Measurements from ENCODE around the gene TMEM236.

Gene TMEM236

DNA sequence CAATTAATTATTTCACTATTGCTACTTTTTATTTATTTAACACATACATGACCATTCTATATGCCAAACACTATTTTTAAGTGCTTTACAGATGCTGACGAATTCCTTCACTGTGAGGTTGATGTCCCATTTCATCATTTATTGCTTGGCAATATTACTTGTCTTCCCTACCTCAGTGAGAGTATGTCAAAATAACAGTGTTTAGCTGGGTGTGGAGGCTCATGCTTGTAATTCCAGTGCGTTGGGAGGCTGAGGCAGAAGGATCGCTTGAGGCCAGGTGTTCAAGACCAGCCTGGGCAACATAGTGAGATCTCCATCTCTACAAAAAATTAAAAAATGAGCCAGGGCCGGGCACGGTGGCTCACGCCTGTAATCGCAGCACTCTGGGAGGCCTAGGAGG is 37.4 kb downstream of the TMEM236 start:
- no peak for DNase-seq

DNA sequence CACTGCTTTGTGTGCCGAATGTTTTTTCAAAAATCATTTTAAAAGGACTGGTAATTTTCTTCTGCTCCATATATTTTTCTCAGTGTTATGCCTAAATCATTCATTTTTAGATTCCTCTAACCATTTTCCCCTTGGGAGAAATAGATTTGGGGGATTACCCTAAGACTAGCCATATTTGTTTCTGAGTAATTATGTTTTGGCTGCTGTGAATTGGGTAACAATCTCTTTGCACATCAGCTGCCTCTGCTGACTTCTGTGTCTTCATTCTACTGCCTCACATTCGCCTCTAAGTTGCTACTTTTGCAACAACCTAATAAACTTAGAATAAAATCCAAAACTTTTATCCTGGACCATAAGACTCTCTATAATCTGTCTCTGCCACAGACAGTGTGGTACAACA is 38.6 kb downstream of the TMEM236 start:
- no peak for DNase-seq

GRCh38 chr10:17792991-17793390 is 41.0 kb downstream of the TMEM236 start:
- DNase-seq, result no peak

DNA sequence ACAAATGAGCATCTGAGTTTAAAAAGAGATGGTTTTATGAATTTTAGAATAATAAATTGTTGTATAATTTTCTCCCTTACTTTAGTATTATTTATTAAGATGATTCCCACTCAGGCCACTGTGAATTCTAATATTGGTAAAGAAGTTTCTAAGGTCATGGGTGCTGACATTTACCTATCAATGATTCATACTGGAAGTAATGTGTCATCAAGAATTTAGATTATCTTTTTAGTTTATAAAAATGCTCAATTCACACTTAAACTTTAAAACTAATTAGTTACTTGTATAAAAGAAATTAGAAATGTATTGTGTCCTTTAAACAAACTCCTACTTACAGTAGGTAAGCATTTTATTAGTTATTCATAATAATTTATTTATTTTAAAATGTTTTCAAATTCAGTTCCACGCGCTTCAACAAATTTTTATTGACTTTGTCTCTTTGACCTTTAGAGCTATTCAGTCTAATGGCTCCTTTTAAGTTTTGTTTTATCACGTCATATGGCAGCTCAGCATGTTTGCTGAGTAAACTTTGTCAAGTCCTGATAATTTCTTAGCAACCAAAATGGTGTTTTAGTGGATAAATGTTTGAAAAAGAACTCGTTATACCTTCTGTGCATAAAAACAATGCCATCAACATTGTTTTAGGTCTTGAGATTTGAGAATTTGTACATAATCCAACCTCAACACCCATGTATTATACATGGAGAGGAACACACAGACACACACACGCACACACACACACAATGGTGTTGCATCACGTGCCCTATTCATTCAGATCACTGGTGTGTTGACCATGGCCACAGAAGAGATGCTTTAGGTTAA is 42.0 kb downstream of the TMEM236 start:
- no peak for DNase-seq

- DNase-seq, result no peak
These were observed 43.1 kb downstream of the TMEM236 start for GRCh38 chr10:17795083-17795482.

GRCh38 chr10:17795813-17796594 is 44.0 kb downstream of the TMEM236 start:
- no peak for DNase-seq

DNA sequence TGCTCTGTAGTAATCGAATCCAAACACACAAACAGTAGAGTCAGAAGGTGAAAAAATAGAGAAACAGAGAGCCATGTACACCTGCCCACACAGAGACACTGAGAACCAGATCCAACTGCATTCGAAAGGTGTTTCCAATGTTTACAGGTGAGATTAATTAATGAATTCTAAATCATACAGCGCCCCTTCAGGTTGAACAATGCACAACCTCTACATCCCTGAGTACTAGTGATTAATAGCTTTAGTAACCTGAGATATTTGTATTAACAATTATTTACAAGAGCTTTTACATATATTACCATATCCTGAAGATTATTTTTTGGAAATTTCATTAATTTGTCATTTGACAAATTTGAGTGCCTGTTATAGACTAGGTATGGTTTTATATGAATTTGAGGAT is 49.5 kb downstream of the TMEM236 start:
- DNase-seq, result no peak

DNA sequence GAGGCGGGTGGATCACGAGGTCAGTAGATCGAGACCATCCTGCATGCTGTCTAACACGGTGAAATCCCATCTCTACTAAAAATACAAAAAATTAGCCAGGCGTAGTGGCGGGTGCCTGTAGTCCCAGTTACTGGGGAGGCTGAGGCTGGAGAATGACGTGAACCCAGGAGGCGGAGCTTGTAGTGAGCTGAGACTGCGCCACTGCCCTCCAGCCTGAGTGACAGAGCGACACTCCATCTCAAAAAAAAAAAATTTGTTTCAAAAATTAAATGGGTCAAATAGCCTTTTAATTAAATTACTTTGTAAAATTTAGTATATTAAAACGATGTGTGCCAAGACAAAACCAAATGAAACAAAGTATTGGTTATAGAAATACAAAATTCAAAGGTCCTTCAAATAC is 50.3 kb downstream of the TMEM236 start:
- DNase-seq, result no peak

DNA sequence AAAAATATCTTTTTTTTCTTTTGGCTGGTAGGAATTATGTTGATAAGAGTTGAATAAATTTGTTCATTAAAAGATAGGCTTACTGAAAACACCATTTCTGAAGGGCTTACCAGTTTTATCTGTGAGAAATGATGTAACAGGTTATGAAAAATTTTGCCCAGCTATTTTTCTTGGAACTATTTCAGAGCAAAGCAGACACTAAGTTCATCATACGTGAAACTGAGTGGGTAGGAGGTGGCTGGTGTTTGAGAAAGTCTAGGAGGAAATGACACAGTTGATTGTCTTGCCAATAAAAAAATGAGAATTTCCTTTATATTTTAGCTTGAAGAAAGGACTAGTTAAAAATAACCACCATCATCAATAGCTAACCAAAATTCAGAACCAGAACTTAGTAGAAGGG is 51.0 kb downstream of the TMEM236 start:
- no peak for DNase-seq

DNA sequence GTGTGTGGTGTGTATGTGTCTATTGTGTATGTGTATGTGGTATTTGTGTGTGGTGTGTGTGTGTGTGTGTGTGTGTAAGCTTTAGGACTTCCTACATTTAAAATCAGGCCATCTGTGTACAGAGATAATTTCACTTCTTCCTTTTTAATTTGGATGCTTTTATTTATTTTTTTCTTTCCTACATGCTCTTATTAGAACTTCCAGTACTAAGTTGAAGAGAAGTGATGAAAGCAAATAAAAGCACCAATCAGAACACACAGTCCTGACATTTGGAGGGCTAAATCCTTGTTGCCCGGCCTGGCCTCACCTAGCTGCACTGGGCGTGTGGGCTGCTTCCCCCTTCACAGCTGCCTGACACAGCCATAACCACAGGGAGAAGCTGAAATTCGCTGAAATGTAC is 53.3 kb downstream of the TMEM236 start:
- no peak for DNase-seq

DNA sequence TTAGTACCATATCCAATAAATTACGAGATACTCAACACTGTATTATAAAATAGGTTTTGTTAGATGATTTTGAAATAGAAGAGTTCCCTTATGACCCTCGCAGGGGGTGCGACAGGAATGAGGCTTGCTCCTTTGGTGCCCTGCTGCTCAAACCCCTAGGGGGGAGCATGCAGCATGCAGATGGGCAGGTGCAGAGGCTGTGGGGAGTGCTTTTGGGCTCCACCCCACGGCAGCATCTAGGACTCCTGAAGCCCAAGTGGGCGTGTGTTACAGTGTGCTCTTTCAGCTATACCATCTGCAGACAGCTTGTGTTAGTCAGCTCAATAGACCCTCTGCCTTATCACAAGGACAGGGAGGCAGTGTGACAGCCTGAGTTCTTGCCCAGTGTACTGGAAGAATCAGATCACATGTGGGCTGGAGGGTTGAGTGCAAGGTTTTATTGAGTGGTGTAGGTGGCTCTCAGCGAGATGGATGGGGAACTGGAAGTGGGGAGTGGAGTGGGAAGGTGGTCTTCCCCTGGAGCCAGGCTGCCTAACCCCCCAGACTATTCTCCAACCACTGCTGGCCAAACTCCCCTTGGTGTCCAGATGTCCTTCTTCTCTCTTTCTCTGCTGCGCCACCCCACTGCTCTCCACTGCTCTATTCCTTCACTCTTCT is 54.0 kb downstream of the TMEM236 start:
- no peak for DNase-seq

GRCh38 chr10:17808971-17809841 is 57.2 kb downstream of the TMEM236 start, which contains the start of gene MRC1:
MRC1 (plus strand) TSS chr10:17809348; CDS start chr10:17809466, 118 bp downstream.
- no peak for DNase-seq

GRCh38 chr10:17811146-17811865 is 59.3 kb downstream of the TMEM236 start:
- DNase-seq, result no peak

GRCh38 chr10:17814973-17815372 is 63.0 kb downstream of the TMEM236 start:
- no peak for DNase-seq

- no peak for DNase-seq
These were observed 64.2 kb downstream of the TMEM236 start for GRCh38 chr10:17816199-17816598.

DNA sequence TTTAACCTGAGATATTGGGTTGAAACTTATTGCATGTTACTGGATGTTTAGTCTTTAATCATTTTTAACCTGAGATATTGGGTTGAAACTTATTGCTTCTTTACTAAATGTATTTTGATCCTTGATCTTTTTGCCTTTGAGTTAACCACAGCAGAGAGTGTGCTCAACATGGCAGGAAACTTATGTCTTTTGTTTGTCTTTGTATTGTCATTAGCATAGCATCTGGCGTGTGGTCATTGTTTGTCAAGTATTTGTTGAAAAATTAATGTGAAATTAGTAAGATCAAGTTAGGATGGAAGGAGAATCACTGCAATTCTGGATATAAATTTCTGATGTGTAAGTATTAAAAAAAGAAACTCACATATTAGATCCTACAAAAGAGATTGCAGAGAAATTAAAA is 65.3 kb downstream of the TMEM236 start:
- DNase-seq, result no peak

- DNase-seq, result no peak
These were observed 65.8 kb downstream of the TMEM236 start for GRCh38 chr10:17817790-17818189.

GRCh38 chr10:17819836-17820235 is 67.8 kb downstream of the TMEM236 start:
- DNase-seq, result no peak

- DNase-seq, result no peak
These were observed 68.9 kb downstream of the TMEM236 start for GRCh38 chr10:17820943-17821342.

DNA sequence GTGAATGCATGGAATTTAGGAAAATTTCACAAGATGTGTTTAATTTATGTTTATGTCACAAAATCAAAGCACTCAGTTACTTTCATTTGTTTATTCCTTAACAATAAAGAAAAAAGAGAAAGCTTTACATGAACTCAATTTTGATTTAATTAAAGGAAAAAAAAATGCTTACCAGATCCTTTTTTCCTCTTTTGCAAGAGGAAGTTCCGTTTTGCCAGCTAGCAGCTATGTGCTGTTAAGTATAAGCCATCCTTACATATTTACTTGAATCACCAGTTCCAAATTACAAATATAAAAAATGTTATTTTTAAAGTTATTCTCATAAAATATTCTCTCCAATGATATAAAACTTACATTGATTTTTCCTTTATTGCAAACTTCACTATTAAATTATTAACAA is 69.9 kb downstream of the TMEM236 start:
- no peak for DNase-seq

DNA sequence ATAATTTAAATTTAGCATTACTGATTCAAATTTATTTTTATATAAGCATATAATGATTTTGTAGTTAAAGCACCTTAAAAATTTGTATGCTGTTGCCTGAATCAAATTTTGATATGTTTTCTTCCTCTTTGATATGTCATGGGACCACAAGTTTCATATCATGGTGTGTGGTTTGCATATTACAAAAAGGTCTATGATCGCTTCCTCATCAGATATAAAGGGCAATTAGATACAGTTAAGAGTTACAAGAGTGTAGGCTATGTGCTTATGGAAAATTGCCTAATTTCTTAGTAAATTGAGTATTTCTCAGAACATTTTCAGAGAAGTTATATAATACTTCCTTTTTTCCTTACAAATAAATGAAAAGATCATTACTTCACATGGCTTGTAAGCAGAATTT is 79.3 kb downstream of the TMEM236 start:
- no peak for DNase-seq

- DNase-seq, result no peak
These were observed 79.9 kb downstream of the TMEM236 start for GRCh38 chr10:17831896-17832295.

Measured in activated gamma-delta T cell treated with Interleukin-2 at 50 U/mL for 16 hours (primary cell).